Measurements from ENCODE around the gene SMS.

The SMS gene

DNA sequence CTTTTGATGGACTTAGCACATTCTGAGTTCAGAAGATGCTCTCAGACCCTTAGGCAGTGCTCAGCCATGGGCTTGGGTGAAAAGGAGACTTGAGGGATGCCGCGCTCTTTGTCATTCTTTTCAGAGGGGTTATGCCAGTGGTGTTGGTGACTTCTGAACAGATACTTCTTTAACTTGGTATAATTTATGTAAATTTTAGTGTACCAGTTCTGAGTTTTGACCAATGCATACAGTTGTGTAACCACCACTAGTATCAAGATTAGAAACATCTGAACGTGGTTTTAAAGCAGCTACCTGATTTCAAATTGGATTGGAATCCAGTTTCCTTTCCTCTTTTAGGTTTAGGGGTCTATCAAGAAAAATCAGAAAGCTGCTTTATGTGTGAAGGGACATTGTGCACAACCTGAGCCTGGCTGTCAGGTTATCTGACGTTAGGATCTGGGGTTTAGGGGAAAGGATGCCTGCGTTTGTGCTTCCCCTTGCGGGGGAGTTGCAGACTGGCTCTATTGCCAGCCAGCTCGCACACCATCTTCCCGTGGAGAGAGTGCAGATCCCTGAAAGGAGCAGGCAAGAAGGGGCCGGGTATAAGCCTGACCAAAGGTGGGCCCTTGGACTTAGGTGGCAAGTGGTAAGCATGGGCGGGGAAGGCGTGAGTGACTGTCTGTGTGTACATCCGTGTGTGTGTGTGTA lies 19.0 kb downstream of the SMS start:
- Mint-ChIP-seq H3K27ac (no peak overlapping the region), H3K4me3 (peak overlapping the region; percentile 47 to 49), H3K9me3 (no peaks in the 10 kb centered on the region), H3K36me3 (peaks cover 5 to 19% of the 10 kb centered on the region in 2 donors), H3K27me3 (peaks cover 0 to 5% of the 10 kb centered on the region in 2 donors), H3K4me1 (peaks cover 33 to 46% of the 10 kb centered on the region in 2 donors)
- DNase-seq: no peak
- ATAC-seq (replicated peaks): peak in 1 of 2 donors; percentile 42

DNA sequence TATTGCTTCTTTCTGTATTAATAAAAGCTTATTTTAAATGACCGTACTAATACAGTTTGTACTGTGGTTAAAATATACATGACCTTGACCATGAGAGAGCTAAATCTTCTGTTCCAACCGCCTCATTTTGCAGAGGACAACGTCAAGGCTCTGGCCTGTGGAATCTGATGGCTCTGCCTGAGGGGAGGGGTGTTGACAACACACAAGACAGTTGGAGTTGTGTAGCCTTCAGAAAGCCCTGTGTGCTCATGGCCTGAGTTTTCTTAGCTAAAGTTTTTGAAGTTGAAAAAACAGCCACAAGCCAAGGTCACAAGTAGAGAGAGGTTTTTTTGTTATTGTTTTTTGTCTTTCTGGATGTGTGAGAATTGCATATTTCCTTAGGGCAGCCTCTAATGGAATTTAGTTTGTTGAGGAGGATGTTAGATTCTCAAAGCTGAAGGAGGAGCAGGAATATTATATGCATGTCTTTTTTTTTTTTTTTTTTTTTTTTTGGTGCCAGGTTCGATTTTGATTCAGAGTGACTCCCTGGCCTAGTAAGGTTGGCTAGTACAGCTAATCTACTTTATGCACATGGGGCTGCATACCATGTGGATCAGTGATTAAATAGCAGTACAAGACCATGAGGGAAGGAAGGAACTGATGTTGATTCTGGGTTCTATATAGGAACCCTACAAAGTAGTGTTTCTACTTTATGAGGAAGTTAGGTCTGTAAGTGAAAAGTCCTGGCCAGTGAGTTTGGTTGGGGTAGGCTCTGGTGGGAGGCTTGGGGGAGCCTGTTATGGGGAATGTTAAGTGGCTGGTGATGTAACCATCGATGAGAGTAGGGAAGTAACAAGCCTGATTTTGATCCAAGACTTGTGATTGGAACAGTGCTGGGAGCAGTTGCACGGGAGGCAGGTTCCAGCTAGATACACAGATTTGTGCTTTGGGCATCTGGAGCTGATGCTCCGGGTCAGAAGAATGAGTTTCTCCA lies 20.3 kb downstream of the SMS start:
- DNase-seq (no peak), ATAC-seq (replicated peaks) (no peak)
- Mint-ChIP-seq H3K4me3 (peak overlapping the region; percentile 11 to 31), H3K4me1 (peaks cover 27 to 37% of the 10 kb centered on the region in 2 donors), H3K36me3 (peaks cover 4 to 15% of the 10 kb centered on the region in 2 donors), H3K27ac (no peak overlapping the region), H3K9me3 (no peaks in the 10 kb centered on the region), H3K27me3 (no peaks in the 10 kb centered on the region)

DNA sequence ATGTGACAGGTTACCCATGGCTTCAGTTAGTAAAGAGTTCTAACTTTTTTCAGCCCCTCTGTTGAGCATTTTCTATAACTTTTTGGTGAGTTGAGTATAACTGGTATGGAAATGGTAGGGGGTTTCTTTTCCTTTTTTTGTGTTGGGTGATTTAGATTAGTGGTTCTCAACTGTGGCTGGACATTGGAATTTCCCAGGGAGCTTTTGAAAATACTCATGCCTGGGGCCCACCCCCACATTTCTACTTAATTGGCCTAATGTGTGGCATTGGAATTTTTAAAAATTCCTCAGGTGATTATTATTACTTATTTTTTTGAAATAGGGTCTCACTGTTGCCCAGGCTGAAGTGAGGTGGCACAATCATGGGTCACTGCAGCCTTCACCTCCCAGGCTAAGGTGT lies 21.9 kb downstream of the SMS start:
- Mint-ChIP-seq H3K9me3 (no peaks in the 10 kb centered on the region), H3K27me3 (no peaks in the 10 kb centered on the region), H3K4me3 (peak overlapping the region in 1 of 2 donors; percentile 10), H3K36me3 (peaks cover 5 to 17% of the 10 kb centered on the region in 2 donors), H3K27ac (no peak overlapping the region), H3K4me1 (peaks cover 27 to 35% of the 10 kb centered on the region in 2 donors)
- ATAC-seq (replicated peaks): no peak
- no peak for DNase-seq

DNA sequence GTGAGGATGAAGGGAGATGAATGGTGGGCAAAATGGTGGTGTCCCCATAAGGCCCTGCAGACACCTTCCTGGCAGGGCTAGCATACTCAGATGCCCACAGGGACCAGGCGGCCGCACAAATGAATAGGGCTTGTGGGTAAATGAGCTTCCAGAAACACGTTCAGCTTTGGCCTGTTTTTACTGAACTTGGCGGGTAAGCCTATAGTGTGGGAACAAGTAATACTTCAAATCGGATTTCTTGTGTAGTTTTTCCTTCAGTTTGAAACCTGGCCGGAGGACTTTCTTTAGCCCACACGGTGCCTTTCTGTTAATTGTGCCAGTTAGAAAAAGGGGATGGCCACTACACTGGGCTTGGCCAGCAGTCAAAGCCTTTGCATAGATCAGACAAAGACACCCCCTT lies 22.8 kb downstream of the SMS start:
- ATAC-seq (replicated peaks): no peak
- Mint-ChIP-seq H3K27ac (no peak overlapping the region), H3K36me3 (peaks cover 9 to 22% of the 10 kb centered on the region in 2 donors), H3K9me3 (no peaks in the 10 kb centered on the region), H3K4me1 (peaks cover 27 to 35% of the 10 kb centered on the region in 2 donors), H3K27me3 (no peaks in the 10 kb centered on the region), H3K4me3 (no peak overlapping the region)
- DNase-seq: no peak

DNA sequence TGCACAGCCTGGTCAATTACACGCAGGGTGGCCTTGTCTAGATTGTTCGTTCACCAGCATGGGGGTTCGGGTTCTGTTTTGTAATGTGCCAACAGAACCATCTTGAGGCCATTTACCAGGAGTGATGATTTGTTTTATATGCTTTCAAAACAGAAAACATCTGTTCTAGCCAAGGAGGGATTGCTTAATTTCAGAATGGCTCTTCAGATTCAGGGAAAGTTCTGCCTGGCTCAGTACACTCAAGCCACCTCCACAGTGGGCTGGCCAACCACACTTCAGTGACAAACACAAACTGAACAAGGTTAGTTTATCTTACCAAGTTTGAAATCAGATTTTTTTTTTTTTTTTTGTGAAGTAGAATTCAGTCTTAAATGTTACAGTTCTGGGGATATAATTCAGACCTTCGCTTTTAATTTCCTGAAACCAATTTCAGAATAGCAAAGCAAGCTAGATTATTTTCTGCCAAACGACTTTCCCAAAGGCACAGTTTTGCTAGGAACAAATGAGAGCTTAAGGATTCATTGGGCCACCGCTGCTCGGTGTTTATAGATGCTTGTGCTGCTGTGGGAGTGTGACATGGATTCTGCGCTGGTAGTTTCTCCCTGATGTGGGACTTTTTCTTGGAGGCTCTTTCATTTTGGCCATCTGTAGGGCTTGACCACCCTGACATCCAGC lies 23.4 kb downstream of the SMS start:
- Mint-ChIP-seq H3K36me3 (peaks cover 9 to 16% of the 10 kb centered on the region in 2 donors), H3K27me3 (no peaks in the 10 kb centered on the region), H3K4me1 (peaks cover 22 to 30% of the 10 kb centered on the region in 2 donors), H3K4me3 (no peak overlapping the region), H3K9me3 (no peaks in the 10 kb centered on the region), H3K27ac (no peak overlapping the region)
- ATAC-seq (replicated peaks) (no peak), DNase-seq (no peak)

DNA sequence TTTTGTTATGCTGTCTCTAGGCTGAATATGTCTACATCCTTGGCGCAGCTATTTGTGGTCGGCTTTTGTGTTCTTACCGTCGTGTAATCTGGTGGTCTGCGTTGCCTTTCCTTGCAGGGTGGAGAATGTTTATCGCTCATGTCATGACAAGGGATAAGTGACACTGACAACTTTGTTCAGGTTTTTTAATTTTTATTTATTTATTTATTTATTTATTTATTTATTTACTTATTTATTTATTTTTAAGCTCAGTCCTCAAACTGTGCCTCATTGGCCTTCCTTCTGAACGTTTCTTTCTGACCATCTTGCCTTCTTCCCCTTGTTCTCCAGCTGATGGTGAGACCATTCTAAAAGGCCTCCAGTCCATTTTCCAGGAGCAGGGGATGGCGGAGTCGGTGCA lies 26.4 kb downstream of the SMS start:
- Mint-ChIP-seq H3K4me1 (peaks cover 4 to 5% of the 10 kb centered on the region in 2 donors), H3K9me3 (no peaks in the 10 kb centered on the region), H3K4me3 (no peak overlapping the region), H3K36me3 (peaks cover 14 to 22% of the 10 kb centered on the region in 2 donors), H3K27ac (no peak overlapping the region), H3K27me3 (peaks cover 0 to 4% of the 10 kb centered on the region in 2 donors)
- DNase-seq: no peak
- no peak for ATAC-seq (replicated peaks)

DNA sequence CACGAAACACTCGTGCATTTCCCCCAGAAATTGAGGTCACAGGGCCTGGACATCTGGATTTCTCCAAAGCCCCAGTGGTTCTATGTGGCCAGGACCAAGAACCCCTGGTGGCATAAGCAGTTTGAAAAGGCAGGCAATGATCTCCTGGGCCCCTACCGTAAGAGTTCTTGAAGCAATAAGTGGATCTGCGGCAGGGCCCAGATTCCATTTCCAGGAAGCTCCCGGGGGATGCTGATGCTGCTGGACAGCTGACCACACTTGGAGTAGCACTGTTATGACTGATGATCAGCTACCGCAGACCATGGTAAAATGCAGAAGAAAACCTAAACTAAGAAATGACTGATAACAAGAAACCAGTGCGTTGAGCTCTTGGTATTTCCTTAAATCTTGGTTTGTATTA lies 27.8 kb downstream of the SMS start:
- Mint-ChIP-seq H3K27me3 (peaks cover 0 to 4% of the 10 kb centered on the region in 2 donors), H3K27ac (no peak overlapping the region), H3K4me1 (peaks cover 6 to 12% of the 10 kb centered on the region in 2 donors), H3K36me3 (peaks cover 21 to 35% of the 10 kb centered on the region in 2 donors), H3K4me3 (no peak overlapping the region), H3K9me3 (no peaks in the 10 kb centered on the region)
- ATAC-seq (replicated peaks) (no peak), DNase-seq (no peak)

DNA sequence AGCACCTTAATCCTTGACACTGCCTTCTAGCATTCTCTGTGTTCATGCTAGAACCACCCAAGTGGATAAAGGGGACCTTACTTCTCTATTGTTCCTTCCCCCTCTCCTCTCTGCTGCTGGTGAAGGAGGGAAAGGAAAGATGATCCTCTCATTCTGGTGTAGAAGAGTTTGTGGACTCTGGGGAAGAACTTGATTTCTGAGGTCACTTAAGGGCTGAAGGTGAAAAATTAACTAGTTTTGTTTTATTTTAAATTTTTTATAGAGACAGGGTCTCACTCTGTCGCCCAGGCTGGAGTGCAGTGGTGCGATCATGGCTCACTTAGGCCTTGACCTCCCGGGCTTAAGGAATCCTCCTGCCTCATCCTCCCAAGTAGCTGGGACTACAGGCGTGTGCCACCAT lies 29.8 kb downstream of the SMS start:
- H3K27me3 Mint-ChIP-seq: peaks cover 0 to 4% of the 10 kb centered on the region in 2 donors
- H3K4me3 Mint-ChIP-seq: no peak overlapping the region
- ATAC-seq (replicated peaks): no peak
- H3K4me1 Mint-ChIP-seq: peaks cover 14 to 21% of the 10 kb centered on the region in 2 donors
- no peaks in the 10 kb centered on the region for H3K9me3 Mint-ChIP-seq
- peaks cover 21 to 39% of the 10 kb centered on the region in 2 donors for H3K36me3 Mint-ChIP-seq
- H3K27ac Mint-ChIP-seq: no peak overlapping the region
- no peak for DNase-seq

DNA sequence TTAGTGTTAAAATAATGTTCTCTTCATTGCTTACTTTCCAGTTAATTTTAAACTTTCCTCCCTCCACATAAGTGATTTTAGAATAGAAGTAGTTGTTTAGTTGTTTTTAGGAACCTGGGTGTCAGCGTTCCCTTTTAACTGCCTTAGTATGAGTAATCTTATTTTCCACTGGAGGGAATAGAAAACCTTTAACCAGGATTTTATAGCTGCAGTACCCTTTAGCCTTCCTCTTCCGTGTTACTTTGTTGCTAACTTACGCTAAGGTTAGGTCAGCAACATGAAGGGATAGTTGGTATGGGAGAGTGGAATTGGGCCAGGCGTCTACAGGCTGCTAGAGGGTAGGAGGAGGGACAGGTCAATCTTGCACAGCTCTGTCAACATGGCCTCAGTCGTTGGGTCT lies 31.5 kb downstream of the SMS start:
- Mint-ChIP-seq H3K27me3 (peaks cover 0 to 4% of the 10 kb centered on the region in 2 donors), H3K9me3 (no peaks in the 10 kb centered on the region), H3K4me1 (peaks cover 14 to 21% of the 10 kb centered on the region in 2 donors), H3K4me3 (no peak overlapping the region), H3K27ac (no peak overlapping the region), H3K36me3 (peaks cover 20 to 42% of the 10 kb centered on the region in 2 donors)
- no peak for ATAC-seq (replicated peaks)
- DNase-seq: no peak

DNA sequence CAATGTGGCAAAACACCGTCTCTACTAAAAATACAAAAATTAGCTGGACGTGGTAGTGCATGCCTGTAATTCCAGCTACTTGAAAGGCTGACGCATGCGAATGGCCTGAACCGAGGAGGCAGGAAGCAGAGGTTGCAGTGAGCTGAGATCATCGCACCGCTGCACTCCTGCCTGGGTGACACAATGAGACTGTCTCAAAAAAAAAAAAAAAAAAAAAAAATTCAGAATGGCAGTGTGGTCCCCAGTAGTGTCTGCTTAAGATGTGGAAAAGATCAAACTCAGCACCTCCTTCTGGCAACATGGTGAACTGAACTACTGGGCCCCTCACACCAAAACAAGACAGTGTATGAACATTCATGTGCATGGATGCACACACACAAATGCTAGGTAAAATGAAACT lies 32.2 kb downstream of the SMS start:
- Mint-ChIP-seq H3K9me3 (no peaks in the 10 kb centered on the region), H3K4me1 (peaks cover 14 to 21% of the 10 kb centered on the region in 2 donors), H3K4me3 (peak overlapping the region in 1 of 2 donors; percentile 40), H3K27ac (peak overlapping the region; percentile 57), H3K27me3 (peaks cover 0 to 4% of the 10 kb centered on the region in 2 donors), H3K36me3 (peaks cover 16 to 37% of the 10 kb centered on the region in 2 donors)
- ATAC-seq (replicated peaks) (peak; percentile 62 to 72), DNase-seq (no peak)

DNA sequence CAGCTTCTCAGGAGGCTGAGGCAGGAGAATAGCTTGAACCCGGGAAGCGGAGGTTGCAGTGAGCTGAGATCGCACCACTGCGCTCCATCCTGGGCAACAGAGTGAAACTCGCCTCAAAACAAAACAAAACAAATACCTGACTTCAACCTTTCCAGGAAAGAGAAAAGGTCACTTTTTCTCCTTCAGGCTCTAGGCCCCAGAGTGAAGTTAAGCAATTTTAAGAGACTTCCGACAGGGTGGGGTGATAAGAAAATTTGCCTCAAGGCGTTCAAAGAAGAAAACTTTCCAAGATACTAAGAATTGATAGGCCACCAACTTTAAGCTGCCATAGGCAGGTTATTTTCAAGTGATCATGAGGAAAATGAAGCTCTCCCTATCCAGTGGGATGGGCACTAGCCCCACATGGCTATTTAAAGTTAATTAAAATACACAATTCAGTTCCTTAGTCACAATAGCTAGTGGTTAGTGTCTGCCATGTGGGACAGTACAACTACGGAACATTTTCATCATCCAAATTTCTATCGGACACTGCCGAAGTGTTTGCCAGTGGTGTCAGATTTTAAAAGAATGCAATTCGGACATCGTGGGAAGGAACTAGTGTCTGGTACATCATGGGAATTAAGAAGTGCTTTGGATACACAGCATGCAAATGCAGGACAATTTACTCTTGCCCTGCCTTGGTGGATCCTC lies 33.0 kb downstream of the SMS start:
- peaks cover 14 to 36% of the 10 kb centered on the region in 2 donors for H3K36me3 Mint-ChIP-seq
- peaks cover 0 to 4% of the 10 kb centered on the region in 2 donors for H3K27me3 Mint-ChIP-seq
- ATAC-seq (replicated peaks) (no peak), DNase-seq (no peak)
- H3K27ac Mint-ChIP-seq: peak overlapping the region; percentile 25
- no peaks in the 10 kb centered on the region for H3K9me3 Mint-ChIP-seq
- H3K4me1 Mint-ChIP-seq: peaks cover 14 to 21% of the 10 kb centered on the region in 2 donors
- no peak overlapping the region for H3K4me3 Mint-ChIP-seq

DNA sequence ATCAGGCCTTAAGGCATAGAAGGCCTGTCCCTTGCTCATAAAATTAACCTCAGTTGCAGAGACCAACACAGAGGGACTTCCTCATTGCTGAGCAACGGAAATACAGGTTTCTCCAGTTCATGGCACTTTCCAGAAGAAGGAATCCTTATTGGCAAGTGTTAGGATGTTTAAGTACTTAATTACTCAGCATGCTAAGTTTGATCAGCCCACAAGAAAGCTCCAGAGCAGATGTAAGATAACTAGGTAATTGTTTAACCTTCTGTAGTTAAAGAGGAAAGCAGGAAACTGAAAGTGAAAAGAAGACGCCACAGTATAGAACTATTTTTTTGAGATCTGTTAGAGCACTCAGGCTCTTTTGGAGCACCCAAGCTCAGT lies 33.5 kb downstream of the SMS start:
- peak overlapping the region; percentile 87 for H3K27ac Mint-ChIP-seq
- H3K27me3 Mint-ChIP-seq: peaks cover 0 to 4% of the 10 kb centered on the region in 2 donors
- H3K4me3 Mint-ChIP-seq: peak overlapping the region; percentile 61 to 75
- H3K36me3 Mint-ChIP-seq: peaks cover 14 to 34% of the 10 kb centered on the region in 2 donors
- peaks cover 14 to 21% of the 10 kb centered on the region in 2 donors for H3K4me1 Mint-ChIP-seq
- no peak for DNase-seq
- H3K9me3 Mint-ChIP-seq: no peaks in the 10 kb centered on the region
- peak; percentile 60 to 71 for ATAC-seq (replicated peaks)

DNA sequence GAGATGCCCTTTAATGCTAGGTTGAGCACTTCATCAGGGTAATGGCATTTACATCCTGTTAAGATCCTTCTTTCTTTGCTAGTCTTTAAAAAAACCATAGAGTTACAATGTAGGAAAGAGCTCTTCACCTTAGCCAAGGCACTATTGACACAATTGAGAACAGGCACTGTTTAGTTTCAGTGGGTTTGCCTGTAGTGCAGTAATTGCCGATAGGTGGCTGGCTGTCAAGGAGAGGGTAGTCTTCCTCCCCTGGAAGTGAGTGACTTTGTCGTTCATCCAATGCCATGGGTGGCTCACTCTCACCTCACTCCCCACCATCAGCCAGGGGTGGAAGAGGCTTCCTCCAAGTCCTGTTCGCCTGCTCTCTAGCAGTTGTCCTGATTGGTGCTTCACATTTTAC lies 34.7 kb downstream of the SMS start:
- no peak overlapping the region for H3K27ac Mint-ChIP-seq
- DNase-seq: no peak
- no peaks in the 10 kb centered on the region for H3K27me3 Mint-ChIP-seq
- ATAC-seq (replicated peaks): no peak
- peaks cover 12 to 21% of the 10 kb centered on the region in 2 donors for H3K4me1 Mint-ChIP-seq
- peaks cover 9 to 30% of the 10 kb centered on the region in 2 donors for H3K36me3 Mint-ChIP-seq
- no peaks in the 10 kb centered on the region for H3K9me3 Mint-ChIP-seq
- no peak overlapping the region for H3K4me3 Mint-ChIP-seq

Measured in stimulated activated naive B cell treated with anti-CD40 and anti-IgM and Interleukin-4, amounts not matched to agents 10 μg/mL and 1 μg/mL and 100 μg/mL, for 72 hours (primary cell).